PFSK-1 (cell line): ENCODE measurements around the gene MESP1.

Experiments used
- FOXP2 ChIP-seq: optimal IDR thresholded peaks from 2 replicates; pipeline ENCODE3; 2011; ENCODE audit warnings: borderline replicate concordance, control low read depth, inconsistent platforms; ENCODE audit not compliant: insufficient read depth; ENCODE audit errors: extremely low read length, extremely low read depth
- POLR2AphosphoS5 ChIP-seq: IDR thresholded peaks from 2 replicates; pipeline ENCODE4 v1.6.1; 2012; ENCODE audit warnings: low read depth, mild to moderate bottlenecking, control low read depth, low read length, moderate library complexity
- REST ChIP-seq, 2 experiments: IDR thresholded peaks; 2 replicates each; pipeline versions ENCODE4 v1.6.1 to v1.8.0; 2011 to 2012; ENCODE audit warnings: low read depth in 2 of 2, low read length in 2 of 2, control low read depth in 1 of 2, inconsistent platforms in 1 of 2, mild to moderate bottlenecking in 1 of 2, moderate library complexity in 1 of 2; ENCODE audit not compliant: insufficient read depth in 1 of 2
- SIN3A ChIP-seq: IDR thresholded peaks from 2 replicates; pipeline ENCODE4 v1.6.1; 2012; ENCODE audit warnings: mild to moderate bottlenecking, low read length, moderate library complexity, borderline replicate concordance; ENCODE audit not compliant: insufficient read depth
- TAF1 ChIP-seq: IDR thresholded peaks from 2 replicates; pipeline ENCODE4 v1.6.1; 2012; ENCODE audit warnings: low read length, control low read depth, borderline replicate concordance; ENCODE audit not compliant: insufficient read depth

The MESP1 gene

GRCh38 chr15:89787944-89788343 lies 36.9 kb upstream of the MESP1 start:
- no peak for TF ChIP-seq POLR2AphosphoS5
- TF ChIP-seq REST (IDR thresholded peaks at IDR 0.05; ENCODE audit: insufficient read depth in 1 of 2, low read depth in 2 of 2, low read length in 2 of 2) = no peak
- no peak for TF ChIP-seq TAF1
- TF ChIP-seq FOXP2 = no peak
- no peak for TF ChIP-seq SIN3A

- TF ChIP-seq POLR2AphosphoS5 = no peak
- TF ChIP-seq SIN3A = no peak
- TF ChIP-seq TAF1 = no peak
- TF ChIP-seq FOXP2 = no peak
- TF ChIP-seq REST (IDR thresholded peaks at IDR 0.05; ENCODE audit: insufficient read depth in 1 of 2, low read depth in 2 of 2, low read length in 2 of 2) = no peak
Observed at GRCh38 chr15:89785774-89786140, 34.7 kb upstream of the MESP1 start.

DNA sequence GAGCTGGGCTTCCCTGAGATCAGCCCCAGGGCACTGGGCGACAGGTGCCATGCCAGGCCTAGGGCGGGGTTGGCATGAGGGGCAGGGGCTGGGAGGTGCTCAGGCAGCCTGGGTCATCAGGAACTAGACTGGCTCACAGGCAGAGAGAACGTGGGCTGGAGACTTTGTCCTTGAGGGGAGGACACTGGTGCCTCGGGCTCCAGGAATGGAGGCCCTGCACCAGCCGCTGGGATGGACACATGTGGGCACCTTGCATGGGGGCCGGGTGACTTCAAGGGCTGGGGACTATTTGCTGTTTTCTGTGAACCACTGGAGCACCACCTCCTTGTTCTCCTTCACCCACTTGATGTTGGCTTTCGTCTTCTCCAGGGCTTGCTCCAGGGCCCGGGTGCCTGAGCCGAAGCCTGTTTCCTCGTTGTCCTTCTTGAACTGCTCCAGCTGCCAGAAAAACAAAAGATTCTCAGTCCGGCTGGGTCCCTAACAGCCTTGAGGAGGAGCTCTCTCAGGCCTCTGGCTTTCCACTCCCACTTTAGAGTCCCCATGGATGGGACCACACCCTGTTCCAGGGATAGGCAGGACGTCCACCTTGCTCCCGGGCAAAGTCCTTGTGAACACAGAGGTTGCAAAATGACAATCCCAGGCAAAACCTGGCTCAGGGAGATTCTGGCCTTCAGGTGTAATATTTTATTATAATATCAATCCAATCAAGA lies 34.2 kb upstream of the MESP1 start:
- TF ChIP-seq SIN3A = no peak
- no peak for TF ChIP-seq TAF1
- no peak for TF ChIP-seq REST (IDR thresholded peaks at IDR 0.05; ENCODE audit: insufficient read depth in 1 of 2, low read depth in 2 of 2, low read length in 2 of 2)
- TF ChIP-seq POLR2AphosphoS5 = no peak
- no peak for TF ChIP-seq FOXP2

DNA sequence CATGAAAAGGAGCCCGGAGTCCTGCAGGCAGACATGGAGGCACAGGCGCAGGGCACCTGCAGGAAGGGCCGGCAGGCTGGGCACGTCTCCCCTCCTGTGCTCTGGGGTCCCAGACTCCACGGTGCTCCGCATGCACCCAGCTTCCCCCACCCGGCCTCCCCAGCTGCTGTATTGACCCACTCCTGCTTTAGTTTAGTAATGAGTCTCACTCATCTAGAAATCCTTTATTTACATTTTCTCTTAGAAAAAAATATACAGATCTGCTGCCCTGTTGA lies 33.6 kb upstream of the MESP1 start:
- TF ChIP-seq SIN3A (no peak), FOXP2 (no peak), TAF1 (no peak), REST (IDR thresholded peaks at IDR 0.05; ENCODE audit: insufficient read depth in 1 of 2, low read depth in 2 of 2, low read length in 2 of 2) (no peak), POLR2AphosphoS5 (no peak)
